Activated T-cell treated with anti-CD3 and anti-CD28 coated beads, Interleukin-2, amount 50 U/mL, for 24 hours (primary cell): ENCODE results near the gene PLA2G2A.

Source experiments
- DNase-seq: peaks from one replicate; pipeline ENCODE4 v3.0.0-alpha.2; 2020
- H3K27ac Mint-ChIP-seq: 2 replicates; pipeline ENCODE4 v1.8.0; 2020; ENCODE audit warnings: mild to moderate bottlenecking, mixed read lengths
- H3K27me3 Mint-ChIP-seq: 2 replicates; pipeline ENCODE4 v1.8.0; 2020; ENCODE audit warnings: mixed read lengths
- H3K36me3 Mint-ChIP-seq: 2 replicates; pipeline ENCODE4 v1.8.0; 2020; ENCODE audit warnings: low read depth, mixed read lengths
- H3K4me1 Mint-ChIP-seq: 2 replicates; pipeline ENCODE4 v1.8.0; 2020; ENCODE audit warnings: low read depth, mixed read lengths
- H3K4me3 Mint-ChIP-seq: 2 replicates; pipeline ENCODE4 v1.8.0; 2020; ENCODE audit warnings: mild to moderate bottlenecking, moderate library complexity, mixed read lengths
- H3K9me3 Mint-ChIP-seq: 2 replicates; pipeline ENCODE4 v1.8.0; 2020; ENCODE audit warnings: mixed read lengths

Gene PLA2G2A

DNA sequence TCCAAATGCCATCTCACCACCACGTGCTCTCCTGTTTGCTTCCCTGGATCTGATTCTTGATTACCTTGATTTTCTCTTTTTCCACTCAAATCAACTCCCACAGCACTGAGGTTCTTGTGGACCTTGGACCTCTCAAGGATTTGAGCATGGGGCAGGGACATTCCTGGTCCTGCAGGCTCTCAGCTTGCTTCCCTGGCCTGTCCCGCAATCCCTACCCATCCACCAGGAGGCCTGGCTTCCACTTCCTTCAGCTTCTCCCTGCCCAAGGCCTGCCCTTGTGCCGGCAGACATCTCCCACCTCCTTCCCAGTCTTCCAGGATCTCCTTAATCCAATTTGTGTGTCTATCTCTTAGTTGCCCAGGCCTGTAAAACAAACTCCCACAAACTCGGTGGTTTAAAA is 21.6 kb downstream of the PLA2G2A start:
- Mint-ChIP-seq H3K27me3 (peaks cover 48% of the 10 kb centered on the region), H3K9me3 (no peaks in the 10 kb centered on the region), H3K36me3 (no peaks in the 10 kb centered on the region), H3K4me3 (no peak overlapping the region), H3K27ac (no peak overlapping the region), H3K4me1 (no peaks in the 10 kb centered on the region)
- no peak for DNase-seq

DNA sequence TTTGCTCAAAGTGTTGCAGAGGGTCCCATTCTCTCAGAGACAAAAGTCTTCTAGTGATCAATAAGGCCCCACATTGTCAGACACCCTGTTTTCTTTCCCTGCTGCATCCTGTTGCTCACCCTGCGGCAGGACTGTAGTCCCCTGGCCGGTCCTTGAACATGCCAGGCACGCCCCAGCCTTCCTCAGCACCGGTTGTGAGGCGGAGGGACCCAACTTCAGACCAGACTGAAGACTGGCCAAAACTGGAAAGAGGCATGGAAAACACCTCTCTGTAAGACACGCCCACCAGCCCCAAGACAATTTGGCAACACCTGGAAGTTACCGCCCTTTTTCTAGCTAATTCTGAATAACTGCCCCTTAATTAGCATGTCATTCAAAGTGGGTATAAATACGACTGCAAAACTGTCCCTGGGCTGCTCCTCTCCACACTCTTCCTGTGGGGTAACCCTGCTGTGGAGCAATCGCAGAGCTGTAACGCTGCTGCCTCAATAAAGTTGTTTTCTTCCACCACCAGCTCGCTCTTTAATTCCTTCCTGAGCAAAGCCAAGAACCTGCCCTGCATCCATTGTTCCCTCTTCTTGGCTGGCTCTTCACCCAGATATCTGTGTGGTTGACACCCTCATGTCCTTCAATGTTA is 23.8 kb downstream of the PLA2G2A start:
- H3K36me3 Mint-ChIP-seq, result no peaks in the 10 kb centered on the region
- no peaks in the 10 kb centered on the region for H3K9me3 Mint-ChIP-seq
- peaks cover 50% of the 10 kb centered on the region for H3K27me3 Mint-ChIP-seq
- no peak for DNase-seq
- H3K4me3 Mint-ChIP-seq, result no peak overlapping the region
- H3K27ac Mint-ChIP-seq, result no peak overlapping the region
- H3K4me1 Mint-ChIP-seq, result no peaks in the 10 kb centered on the region

DNA sequence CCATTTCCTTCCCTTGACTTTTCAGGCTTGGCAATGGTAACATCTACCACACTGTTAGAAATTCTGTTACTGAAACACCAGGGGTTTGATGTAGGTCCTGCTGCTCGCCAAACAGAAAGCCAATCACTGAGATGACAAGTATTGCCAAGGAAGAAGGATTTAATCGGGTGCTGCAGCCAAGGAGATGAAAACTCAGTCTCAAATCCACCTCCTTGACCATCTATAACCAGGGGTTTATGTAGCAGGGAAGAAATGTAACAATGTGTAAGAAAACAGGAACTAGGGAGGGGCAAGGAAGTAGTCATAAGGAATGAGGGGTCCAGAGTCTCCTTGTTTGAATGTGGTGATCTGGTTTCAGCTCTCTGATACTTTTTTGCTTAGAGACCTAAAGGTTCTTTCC is 25.4 kb downstream of the PLA2G2A start:
- no peaks in the 10 kb centered on the region for H3K4me1 Mint-ChIP-seq
- no peak for DNase-seq
- no peaks in the 10 kb centered on the region for H3K36me3 Mint-ChIP-seq
- peaks cover 55% of the 10 kb centered on the region for H3K27me3 Mint-ChIP-seq
- no peaks in the 10 kb centered on the region for H3K9me3 Mint-ChIP-seq
- no peak overlapping the region for H3K4me3 Mint-ChIP-seq
- H3K27ac Mint-ChIP-seq, result no peak overlapping the region

DNA sequence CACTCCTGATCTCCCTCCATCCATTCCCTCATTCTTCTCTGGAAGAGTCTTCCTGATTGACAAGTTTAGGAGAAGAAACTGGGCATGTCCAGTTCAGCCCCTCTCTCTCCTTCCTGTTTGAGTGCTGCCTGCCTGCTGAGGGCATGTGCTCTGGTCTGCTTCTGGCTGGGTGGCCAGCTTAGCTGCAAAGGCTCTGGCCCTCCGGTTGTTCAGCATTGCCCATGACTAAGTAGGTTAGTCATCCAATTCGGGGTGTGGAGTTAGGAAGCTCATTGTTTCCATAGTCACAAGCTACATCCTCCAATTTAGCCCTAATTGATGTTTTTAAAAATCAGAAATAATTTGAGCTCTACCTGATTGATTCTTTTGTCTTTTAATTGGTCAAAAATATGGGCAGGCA is 30.4 kb downstream of the PLA2G2A start:
- peaks cover 51% of the 10 kb centered on the region for H3K27me3 Mint-ChIP-seq
- H3K27ac Mint-ChIP-seq, result no peak overlapping the region
- H3K9me3 Mint-ChIP-seq, result no peaks in the 10 kb centered on the region
- no peaks in the 10 kb centered on the region for H3K36me3 Mint-ChIP-seq
- no peak overlapping the region for H3K4me3 Mint-ChIP-seq
- no peaks in the 10 kb centered on the region for H3K4me1 Mint-ChIP-seq
- DNase-seq, result no peak

DNA sequence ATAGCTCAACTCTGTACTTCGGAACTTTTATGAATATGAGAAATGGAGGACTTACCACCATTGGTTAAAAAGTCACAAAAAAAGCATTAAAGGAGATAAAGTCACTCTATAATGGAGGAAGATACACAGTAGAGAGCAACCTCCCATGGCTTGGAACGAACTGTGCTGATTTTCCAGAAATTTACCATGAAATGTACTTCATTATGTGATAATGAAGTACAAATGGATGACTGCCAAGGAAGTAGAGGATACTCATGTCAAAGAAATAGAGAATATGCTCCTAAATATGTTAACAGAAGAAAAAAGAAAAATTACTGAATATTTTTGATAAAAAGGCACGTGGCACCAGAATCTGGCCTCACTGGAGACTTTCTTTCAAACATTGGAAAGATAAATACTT is 32.4 kb downstream of the PLA2G2A start:
- Mint-ChIP-seq H3K27me3 (peaks cover 34% of the 10 kb centered on the region), H3K27ac (no peak overlapping the region), H3K9me3 (no peaks in the 10 kb centered on the region), H3K4me3 (no peak overlapping the region), H3K4me1 (no peaks in the 10 kb centered on the region), H3K36me3 (no peaks in the 10 kb centered on the region)
- DNase-seq, result no peak

DNA sequence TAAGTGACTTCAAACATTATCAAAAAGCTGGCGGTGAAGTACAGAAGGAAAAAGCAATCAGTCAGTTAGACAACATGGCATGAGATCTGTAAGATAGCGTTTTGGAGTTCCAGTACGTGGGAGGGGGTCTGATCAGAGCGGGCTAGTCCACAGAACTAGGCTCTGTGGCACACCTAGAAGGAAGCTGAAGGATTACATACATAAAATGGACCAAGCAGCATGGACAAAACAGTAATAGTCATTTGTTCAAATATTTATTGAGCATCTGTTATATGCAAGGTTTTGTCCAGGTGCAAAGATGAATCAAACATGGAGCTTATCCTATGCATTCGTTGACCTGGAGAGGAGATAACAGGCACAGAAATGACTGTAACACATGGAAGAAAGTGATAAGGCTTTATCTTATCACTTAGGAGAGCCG is 33.1 kb downstream of the PLA2G2A start:
- DNase-seq, result no peak
- Mint-ChIP-seq H3K4me1 (no peaks in the 10 kb centered on the region), H3K27ac (no peak overlapping the region), H3K9me3 (no peaks in the 10 kb centered on the region), H3K27me3 (peaks cover 33% of the 10 kb centered on the region), H3K4me3 (no peak overlapping the region), H3K36me3 (no peaks in the 10 kb centered on the region)

DNA sequence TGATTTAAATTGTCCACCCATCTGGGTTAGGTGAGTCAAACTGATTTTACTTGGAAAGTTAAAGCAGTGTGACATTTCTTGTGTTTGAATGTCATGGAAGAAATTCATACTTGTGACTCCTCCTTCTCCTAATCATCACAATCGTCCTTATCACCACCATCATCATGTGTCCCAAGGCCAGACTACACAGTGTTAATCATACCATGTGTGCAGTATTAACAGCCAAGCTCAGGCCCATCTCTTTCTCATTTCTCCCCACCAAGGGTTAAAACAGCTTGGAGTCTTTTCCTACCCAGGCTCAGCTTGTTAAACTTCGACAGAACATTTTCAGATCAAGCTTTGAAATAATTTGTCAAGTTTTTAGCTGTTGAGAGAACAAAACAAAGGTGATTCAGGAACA is 33.5 kb downstream of the PLA2G2A start:
- Mint-ChIP-seq H3K4me1 (no peaks in the 10 kb centered on the region), H3K9me3 (no peaks in the 10 kb centered on the region), H3K4me3 (no peak overlapping the region), H3K27ac (no peak overlapping the region), H3K36me3 (no peaks in the 10 kb centered on the region), H3K27me3 (peaks cover 29% of the 10 kb centered on the region)
- no peak for DNase-seq

DNA sequence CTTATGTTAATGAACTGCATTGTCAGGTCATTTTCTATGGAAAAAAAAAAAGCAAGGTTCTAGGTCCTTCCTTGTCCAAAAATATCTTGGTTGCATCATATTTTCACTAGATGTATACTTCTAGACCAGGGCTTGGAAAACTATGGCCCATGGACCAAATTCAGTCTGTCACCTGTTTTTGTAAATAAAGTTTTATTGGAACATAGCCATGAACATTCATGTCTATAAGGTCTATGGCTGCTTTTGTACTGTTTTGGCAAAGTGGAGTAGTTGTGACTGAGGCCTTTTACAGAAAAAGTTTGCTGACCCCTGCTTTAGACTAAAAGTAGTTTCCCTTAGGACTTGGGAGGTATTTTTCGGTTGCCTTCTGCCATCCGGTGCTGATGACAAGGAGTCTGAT is 36.8 kb downstream of the PLA2G2A start:
- no peaks in the 10 kb centered on the region for H3K36me3 Mint-ChIP-seq
- H3K4me3 Mint-ChIP-seq, result no peak overlapping the region
- H3K4me1 Mint-ChIP-seq, result no peaks in the 10 kb centered on the region
- H3K27me3 Mint-ChIP-seq, result peaks cover 14% of the 10 kb centered on the region
- no peaks in the 10 kb centered on the region for H3K9me3 Mint-ChIP-seq
- no peak for DNase-seq
- no peak overlapping the region for H3K27ac Mint-ChIP-seq

DNA sequence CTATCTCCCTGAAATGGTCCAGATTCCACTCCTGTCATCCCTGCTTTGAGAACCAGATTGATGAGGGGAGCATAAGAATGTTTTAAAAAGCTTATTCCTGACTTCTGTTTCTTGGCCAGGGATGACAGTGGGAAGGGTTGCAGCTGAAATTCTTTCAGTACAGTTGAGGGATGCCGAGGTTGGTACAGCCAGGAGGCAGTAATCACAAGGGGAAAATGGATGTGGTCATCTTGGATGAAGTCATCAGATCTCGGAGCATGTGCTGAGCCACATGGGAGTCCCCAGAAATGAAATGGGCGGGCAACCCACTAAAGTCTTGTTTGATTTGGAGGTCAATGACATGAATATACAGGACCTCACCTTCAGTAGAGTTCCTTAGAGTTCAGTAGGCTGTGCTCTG is 37.3 kb downstream of the PLA2G2A start:
- Mint-ChIP-seq H3K9me3 (no peaks in the 10 kb centered on the region), H3K27me3 (peaks cover 11% of the 10 kb centered on the region), H3K36me3 (no peaks in the 10 kb centered on the region), H3K4me3 (no peak overlapping the region), H3K4me1 (no peaks in the 10 kb centered on the region), H3K27ac (no peak overlapping the region)
- DNase-seq, result no peak

DNA sequence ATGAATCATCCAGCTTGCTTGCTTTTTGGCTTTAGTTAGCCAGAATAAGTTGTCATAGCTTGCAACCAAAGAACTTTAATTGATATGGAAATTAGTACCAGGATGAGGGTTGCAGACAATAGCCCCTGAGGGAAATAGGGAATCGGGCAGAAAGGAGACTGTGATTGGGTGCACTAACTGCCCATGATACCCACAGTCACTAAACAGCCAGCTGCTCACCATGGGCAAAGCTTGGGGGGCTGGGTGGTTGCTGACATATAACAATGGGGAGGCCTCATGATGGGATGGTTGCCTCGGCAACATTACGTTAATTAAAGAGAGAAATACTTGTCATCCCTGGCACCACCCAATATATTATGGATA is 38.2 kb downstream of the PLA2G2A start:
- no peak overlapping the region for H3K27ac Mint-ChIP-seq
- peaks cover 6% of the 10 kb centered on the region for H3K27me3 Mint-ChIP-seq
- no peaks in the 10 kb centered on the region for H3K9me3 Mint-ChIP-seq
- no peak overlapping the region for H3K4me3 Mint-ChIP-seq
- no peaks in the 10 kb centered on the region for H3K4me1 Mint-ChIP-seq
- no peaks in the 10 kb centered on the region for H3K36me3 Mint-ChIP-seq
- no peak for DNase-seq

DNA sequence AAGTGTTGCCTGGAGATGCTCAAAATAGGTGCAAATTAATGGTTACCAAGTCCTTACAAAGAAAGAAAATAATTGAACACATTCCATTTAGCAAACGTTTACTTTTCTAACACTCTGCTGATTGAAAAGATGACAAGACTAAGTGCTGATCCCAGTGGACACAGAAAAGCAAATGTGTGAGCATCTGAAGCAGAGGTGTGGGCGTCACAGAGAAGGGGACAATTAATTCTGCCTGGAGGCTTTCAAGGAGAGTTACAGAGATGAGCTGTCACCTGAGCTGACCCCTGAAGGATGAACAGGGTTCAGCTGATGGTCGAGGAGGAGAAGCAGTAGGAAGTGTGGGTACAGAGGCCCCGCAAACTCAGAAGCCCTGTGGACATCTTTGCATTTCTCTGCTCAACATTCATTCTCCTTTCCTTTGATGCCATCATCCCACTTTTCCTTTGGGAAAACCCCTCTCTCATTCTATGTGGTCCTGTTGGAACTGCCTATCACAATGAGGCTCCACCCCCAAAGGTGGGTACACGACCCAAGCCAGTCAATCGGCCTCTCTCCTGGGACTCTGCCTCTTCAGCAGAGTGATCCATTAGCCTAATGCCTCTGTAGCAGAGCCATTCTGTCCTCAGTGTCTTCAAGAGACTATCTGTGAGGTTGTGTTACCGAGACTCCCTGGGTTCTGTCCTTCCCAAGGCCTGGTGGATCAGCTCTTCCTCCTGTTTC is 38.8 kb downstream of the PLA2G2A start:
- H3K4me1 Mint-ChIP-seq, result no peaks in the 10 kb centered on the region
- DNase-seq, result no peak

DNA sequence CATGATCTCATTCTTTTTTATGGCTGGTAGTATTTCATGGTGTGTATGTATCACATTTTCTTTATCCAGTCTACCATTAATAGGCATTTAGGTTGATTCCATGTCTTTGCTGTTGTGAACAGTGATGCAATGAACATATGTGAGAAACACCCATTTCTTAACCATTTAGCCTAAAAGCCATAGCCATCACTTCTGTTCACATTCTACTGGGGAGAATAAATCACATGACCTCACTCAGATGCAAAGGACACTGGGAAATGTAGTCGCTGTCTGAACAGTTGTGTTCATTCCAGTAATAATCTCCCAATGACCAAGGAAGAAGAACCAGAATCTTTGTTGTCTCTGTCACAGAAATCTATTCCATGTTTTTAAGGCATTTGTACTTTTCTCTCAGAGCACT is 40.9 kb downstream of the PLA2G2A start:
- Mint-ChIP-seq H3K27ac (no peak overlapping the region), H3K4me1 (no peaks in the 10 kb centered on the region), H3K27me3 (no peaks in the 10 kb centered on the region), H3K9me3 (peaks cover 2% of the 10 kb centered on the region), H3K36me3 (no peaks in the 10 kb centered on the region), H3K4me3 (no peak overlapping the region)
- no peak for DNase-seq

More for the DNA sequence above, 38.8 kb downstream of the PLA2G2A start:
- Mint-ChIP-seq H3K27me3 (peaks cover 6% of the 10 kb centered on the region), H3K27ac (no peak overlapping the region), H3K36me3 (no peaks in the 10 kb centered on the region), H3K9me3 (no peaks in the 10 kb centered on the region), H3K4me3 (no peak overlapping the region)

DNA sequence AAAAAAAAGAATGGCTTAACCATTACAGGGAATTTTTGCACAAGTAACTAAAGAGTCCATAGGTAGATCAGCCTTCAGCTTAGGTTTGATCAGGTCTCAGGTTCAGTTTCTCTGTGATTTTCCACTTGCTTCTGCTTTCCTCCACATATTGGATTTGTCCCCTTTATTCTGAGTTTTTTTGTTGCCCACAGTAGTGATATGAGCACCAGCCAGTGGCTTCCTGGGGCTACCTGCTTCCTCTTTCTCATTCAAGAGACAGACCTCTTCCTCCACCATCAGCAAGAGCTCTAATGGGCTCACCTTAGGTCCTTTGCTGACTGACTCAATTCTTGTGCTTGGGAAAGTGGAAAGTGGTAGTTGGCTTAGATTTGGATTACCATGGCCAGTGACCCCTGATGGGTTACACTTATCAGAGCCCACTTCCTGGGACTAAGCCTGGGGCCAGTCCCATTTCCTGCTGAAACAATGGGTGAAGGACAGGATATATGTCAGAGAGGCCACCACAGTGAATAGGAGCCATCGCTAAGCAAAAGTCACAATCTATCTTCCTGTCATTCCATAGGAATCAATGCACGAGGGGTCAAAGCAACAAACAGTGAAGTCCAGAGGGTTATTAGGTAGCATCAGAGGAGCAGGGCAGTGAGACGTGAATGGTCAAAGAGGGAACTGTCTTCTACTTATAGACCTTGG is 43.2 kb downstream of the PLA2G2A start:
- DNase-seq, result no peak
- Mint-ChIP-seq H3K4me3 (no peak overlapping the region), H3K9me3 (peaks cover 20% of the 10 kb centered on the region), H3K27me3 (no peaks in the 10 kb centered on the region), H3K27ac (no peak overlapping the region), H3K36me3 (no peaks in the 10 kb centered on the region), H3K4me1 (no peaks in the 10 kb centered on the region)

DNA sequence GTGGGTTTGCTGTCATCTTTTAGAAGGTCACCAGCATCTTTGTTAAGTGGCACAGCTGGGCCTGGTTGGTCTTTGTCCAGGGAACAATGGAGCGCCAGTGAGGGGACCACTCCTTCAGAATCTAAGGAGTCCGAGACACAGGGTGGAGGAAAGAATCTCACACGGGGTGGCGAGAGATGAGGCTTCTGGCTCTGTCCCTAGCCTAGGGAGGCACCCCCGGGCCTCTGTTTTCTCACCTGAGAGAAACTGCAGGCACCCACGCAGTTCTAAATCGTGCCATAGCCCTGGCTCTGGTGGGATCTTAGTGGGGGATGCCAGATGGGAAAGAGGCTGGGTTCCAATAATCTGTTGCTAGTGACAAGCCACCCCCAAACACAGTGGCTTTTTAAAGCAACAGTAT is 45.1 kb downstream of the PLA2G2A start:
- no peak overlapping the region for H3K27ac Mint-ChIP-seq

DNA sequence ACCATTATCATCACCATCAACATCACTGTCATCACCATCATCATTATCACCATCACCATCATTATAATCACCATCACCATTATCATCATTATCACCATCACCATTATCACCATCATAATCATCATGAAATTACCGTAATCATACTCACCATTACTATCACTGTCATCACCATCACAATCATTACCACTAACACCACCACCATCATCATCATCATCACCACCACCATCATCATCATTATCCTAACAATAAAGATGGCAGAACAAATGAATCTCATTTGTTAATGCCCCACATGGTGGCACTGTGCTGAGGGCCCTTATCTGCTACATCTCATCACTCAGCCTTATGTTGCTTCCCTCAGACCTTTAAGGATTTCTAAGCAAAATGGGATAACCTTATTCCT is 46.6 kb downstream of the PLA2G2A start:
- peaks cover 29% of the 10 kb centered on the region for H3K9me3 Mint-ChIP-seq
- H3K27ac Mint-ChIP-seq, result no peak overlapping the region
- no peaks in the 10 kb centered on the region for H3K27me3 Mint-ChIP-seq
- no peaks in the 10 kb centered on the region for H3K4me1 Mint-ChIP-seq
- DNase-seq, result no peak
- no peaks in the 10 kb centered on the region for H3K36me3 Mint-ChIP-seq
- H3K4me3 Mint-ChIP-seq, result no peak overlapping the region

More for the DNA sequence above, 45.1 kb downstream of the PLA2G2A start:
- DNase-seq, result no peak
- Mint-ChIP-seq H3K27me3 (no peaks in the 10 kb centered on the region), H3K4me3 (no peak overlapping the region), H3K4me1 (no peaks in the 10 kb centered on the region), H3K9me3 (peaks cover 29% of the 10 kb centered on the region), H3K36me3 (no peaks in the 10 kb centered on the region)
